Astrocyte of the spinal cord (primary cell): Measurements from ENCODE around the gene PFDN2.

Source experiments
- DNase-seq: peaks from one replicate; pipeline ENCODE4 v3.0.0; 2011; ENCODE audit warnings: low read depth, low spot score
- H3K4me3 ChIP-seq: 2 replicates; pipeline ENCODE4 v1.5.1; 2011; ENCODE audit warnings: low read depth, mild to moderate bottlenecking, low read length, moderate library complexity
- in situ Hi-C: cut with HindIII; loops from 2 replicates; pipeline ENCODE4 v1.10.0; 2017; ENCODE audit warnings: low sequenced_read_pairs
- TF ChIP-seq, protein P1 (sequence below): IDR thresholded peaks from 2 replicates; pipeline ENCODE4 v1.5.1; 2012; ENCODE audit warnings: low read depth, mild to moderate bottlenecking, low read length, inconsistent platforms

PFDN2 gene

DNA sequence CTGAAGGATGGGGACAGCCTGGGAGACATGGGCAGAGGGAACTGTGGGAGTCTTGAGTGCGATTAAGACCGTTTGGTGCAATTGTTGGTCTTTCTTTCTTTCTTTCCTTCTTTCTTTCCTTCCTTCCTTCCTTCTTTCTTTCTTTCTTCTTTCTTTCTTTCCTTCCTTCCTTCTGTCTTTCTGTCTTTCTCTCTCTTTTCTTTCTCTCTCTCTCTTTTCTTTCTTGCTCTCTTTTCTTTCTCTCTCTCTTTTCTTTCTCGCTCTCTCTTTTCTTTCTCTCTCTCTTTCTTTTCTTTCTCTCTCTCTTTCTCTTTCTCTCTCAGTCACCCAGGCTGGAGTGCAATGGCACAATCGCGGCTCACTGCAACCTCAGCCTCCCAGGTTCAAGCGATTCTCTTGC lies 22.6 kb downstream of the PFDN2 start:
- no peak overlapping the region for H3K4me3 ChIP-seq
- in situ Hi-C loops: no loop called here
- TF ChIP-seq, protein P1, sequence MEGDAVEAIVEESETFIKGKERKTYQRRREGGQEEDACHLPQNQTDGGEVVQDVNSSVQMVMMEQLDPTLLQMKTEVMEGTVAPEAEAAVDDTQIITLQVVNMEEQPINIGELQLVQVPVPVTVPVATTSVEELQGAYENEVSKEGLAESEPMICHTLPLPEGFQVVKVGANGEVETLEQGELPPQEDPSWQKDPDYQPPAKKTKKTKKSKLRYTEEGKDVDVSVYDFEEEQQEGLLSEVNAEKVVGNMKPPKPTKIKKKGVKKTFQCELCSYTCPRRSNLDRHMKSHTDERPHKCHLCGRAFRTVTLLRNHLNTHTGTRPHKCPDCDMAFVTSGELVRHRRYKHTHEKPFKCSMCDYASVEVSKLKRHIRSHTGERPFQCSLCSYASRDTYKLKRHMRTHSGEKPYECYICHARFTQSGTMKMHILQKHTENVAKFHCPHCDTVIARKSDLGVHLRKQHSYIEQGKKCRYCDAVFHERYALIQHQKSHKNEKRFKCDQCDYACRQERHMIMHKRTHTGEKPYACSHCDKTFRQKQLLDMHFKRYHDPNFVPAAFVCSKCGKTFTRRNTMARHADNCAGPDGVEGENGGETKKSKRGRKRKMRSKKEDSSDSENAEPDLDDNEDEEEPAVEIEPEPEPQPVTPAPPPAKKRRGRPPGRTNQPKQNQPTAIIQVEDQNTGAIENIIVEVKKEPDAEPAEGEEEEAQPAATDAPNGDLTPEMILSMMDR: no peak
- no peak for DNase-seq

DNA sequence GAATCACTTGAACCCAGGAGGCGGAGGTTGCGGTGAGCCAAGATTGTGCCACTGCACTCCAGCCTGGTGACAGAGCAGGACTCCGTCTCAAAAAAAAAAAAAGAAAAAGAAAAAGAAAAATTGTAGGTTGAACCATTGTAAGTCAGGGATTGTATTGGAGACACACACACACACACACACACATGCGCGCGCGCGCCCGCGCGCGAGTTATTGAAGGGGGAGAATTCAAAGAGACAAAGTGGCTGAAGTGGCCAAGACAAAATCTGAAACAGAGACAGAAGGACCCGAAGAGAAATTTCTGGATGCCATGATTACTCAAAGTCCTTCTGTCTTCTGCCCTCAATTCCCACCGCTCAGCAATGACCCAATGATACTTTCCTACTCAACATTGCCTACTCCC lies 23.4 kb downstream of the PFDN2 start:
- H3K4me3 ChIP-seq: no peak overlapping the region
- in situ Hi-C loops: no loop called here
- TF ChIP-seq, protein P1: no peak
- no peak for DNase-seq

DNA sequence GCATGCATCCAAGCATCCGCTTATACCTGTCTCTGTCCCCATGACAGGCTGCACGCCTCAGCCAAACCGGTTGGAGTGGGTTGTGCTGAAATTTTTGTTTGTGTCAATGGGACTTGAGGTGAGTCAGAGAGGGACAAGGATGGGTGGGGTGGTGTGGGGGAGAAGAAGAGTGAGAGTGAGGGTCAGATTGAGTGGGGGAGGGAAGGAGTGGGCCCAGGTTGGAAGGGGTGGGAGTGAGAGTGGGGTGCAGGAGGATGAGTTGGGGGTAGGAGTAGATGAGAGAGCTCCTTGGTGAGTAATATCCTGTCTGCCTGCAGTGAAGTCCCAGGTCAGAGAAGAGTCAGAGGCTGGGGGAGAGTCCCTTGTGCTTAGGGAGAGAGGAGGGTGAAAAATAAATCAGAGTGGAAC lies 25.2 kb downstream of the PFDN2 start:
- TF ChIP-seq, protein P1: no peak
- in situ Hi-C loops: no loop called here
- DNase-seq: no peak
- H3K4me3 ChIP-seq: no peak overlapping the region

DNA sequence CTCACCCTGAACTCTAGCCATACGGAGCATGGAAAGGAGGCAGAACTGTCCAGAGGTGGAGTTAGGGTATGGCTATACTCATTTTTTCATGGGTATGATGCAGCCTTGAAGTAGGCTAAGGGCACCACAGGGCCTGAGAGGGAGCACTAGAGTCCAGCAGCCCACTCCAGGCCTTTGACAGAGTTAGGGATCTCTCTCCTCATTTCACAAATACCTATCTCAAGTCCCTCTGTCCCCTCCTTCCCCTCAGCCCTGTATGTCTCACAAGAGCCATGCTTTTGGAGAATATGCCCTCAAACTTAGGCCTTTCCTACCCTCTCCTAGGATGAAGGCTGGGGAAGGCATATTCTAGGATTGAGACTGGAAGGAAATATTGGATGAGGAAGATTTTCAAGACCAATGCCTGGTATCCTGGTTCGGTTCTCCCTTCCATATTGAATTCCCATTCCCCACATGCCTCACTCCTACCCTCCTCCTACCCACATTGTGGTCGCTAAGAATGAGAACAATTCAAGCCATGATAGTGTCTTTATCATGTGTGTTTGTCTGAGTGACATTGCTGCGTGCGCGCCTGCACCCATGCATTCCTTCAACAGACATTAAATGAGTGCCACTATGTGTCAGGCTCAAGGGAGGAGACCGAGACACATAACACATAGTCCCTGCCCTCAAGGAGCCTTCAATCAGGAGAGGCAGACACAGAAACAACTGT lies 25.9 kb downstream of the PFDN2 start:
- in situ Hi-C loops: no loop called here
- DNase-seq: no peak

DNA sequence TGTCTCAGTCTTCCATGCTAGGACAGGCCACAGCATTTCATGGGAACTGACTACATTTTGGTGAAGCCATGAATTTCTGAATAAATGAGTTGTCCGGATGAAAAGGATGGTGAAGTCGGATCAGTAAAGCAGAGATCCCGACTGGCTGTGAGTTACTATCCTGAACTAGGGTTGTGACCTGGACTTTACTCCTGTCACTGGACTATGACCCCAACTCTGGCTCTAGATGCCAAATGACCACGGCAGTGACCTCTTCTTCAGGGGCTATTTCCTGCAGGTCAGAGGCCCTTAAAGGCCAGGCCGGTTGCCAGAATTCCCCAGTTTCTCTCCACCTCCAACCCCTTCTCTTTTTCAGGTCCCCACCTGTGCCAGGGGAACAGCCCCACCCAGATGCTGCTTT lies 26.7 kb downstream of the PFDN2 start:
- TF ChIP-seq, protein P1: no peak
- in situ Hi-C loops: no loop called here
- no peak for DNase-seq
- no peak overlapping the region for H3K4me3 ChIP-seq

More for the DNA sequence above, 25.9 kb downstream of the PFDN2 start:
- TF ChIP-seq, protein P1: no peak
- H3K4me3 ChIP-seq: no peak overlapping the region

DNA sequence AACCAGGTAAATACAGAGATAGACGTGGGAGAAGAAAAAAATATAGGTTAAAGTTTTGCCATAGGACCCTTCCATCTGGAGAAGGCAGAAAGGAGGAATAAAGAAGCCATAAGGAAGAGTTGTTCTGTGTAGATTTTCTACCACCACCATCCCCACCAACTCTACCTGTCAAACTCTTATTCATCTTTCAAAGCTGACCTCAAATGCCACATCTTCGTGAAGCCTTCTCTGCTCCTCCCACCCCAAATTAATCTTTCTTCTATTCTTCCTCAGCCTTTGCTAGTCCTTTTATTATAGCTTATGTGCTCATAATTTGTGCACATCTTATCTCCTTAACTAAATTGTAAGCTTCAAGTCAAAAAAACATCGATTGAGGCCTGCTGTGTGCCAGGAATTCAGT lies 27.2 kb downstream of the PFDN2 start:
- DNase-seq: no peak
- no peak overlapping the region for H3K4me3 ChIP-seq
- TF ChIP-seq, protein P1: no peak
- in situ Hi-C loops: no loop called here
